Lower lobe of right lung (tissue), 2 donors: ENCODE results near the gene DOCK1. TPM values are rescaled to one million over a fixed set of nuclear protein-coding genes. Genes with fewer than 3 reads are reported as not detected.

Experiments used
- ATAC-seq, 2 donors: fragments of 200-7000 bp; cut with Tn5 transposase; one replicate each; pipeline ENCODE4 v1.9.1; 2020 to 2022; ENCODE audit warnings: mild to moderate bottlenecking in 2 of 2, moderate library complexity in 2 of 2
- DNase-seq: peaks from one replicate; pipeline ENCODE4 v3.0.0-alpha.2; 2020
- H3K27ac ChIP-seq: fragments of 200-600 bp; one replicate; pipeline ENCODE4 v1.8.0; 2022
- H3K27me3 ChIP-seq: fragments of 200-600 bp; one replicate; pipeline ENCODE4 v1.8.0; 2022; ENCODE audit warnings: low read depth
- H3K36me3 ChIP-seq: fragments of 200-600 bp; one replicate; pipeline ENCODE4 v1.8.0; 2022; ENCODE audit warnings: mild to moderate bottlenecking
- H3K4me1 ChIP-seq: fragments of 200-600 bp; one replicate; pipeline ENCODE4 v1.8.0; 2022
- H3K4me3 ChIP-seq: fragments of 200-600 bp; one replicate; pipeline ENCODE4 v1.8.0; 2022; ENCODE audit warnings: mild to moderate bottlenecking
- H3K9me3 ChIP-seq: fragments of 200-600 bp; one replicate; pipeline ENCODE4 v1.8.0; 2022
- CTCF ChIP-seq: fragments of 200-600 bp; IDR thresholded peaks from one replicate; pipeline ENCODE4 v1.8.0; 2022; ENCODE audit warnings: antibody characterized with exemption, mild to moderate bottlenecking
- intact Hi-C: fragments of 100-400 bp; cut with DNase I; formaldehyde crosslinking; loops from one replicate; pipeline ENCODE4 v1.11.0; 2022
- total RNA-seq: library from RNA; stranded (reverse); fragmentation: NEBNext Ultra II Directional; extraction: Animal tissue kit (Norgen Biotek cat#: 25700); gene quantifications from one replicate; pipeline ENCODE4 v1.2.1, GENCODE V29; 2021
- donor health status: DM: no; HTN: yes; CAD: no; lungs with severe emphysema.

The DOCK1 gene
- total RNA-seq, 1 donor from 2014 or later: 44.8 TPM

DNA sequence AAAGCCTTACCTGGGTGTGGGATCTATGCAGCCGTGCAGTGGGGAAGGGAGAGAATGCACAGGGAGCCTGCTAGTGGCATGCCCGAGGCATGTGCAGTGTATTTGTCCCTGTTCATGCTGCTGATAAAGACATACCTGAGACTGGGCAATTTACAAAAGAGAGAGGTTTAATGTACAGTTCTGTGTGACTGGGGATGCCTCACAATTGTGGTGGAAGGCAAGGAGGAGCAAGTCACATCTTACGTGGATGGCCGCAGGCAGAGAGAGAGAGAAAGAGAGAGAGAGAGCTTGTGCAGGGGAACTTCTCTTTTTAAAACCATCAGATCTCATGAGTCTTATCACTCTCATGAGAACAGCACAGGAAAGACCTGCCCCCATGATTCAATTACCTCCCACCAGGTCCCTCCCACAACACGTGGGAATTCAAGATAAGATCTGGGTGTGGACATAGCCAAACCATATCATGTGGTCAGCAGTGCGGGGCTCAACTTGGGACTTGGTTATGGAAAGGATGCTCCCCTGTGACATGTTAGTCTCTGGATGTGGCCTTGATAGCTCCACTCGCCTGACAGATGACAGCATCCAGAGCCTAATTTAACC lies 128.9 kb downstream of the DOCK1 start:
- Histone ChIP-seq H3K4me1 (no peaks in the 10 kb centered on the region), H3K36me3 (peaks cover 84% of the 10 kb centered on the region), H3K9me3 (no peaks in the 10 kb centered on the region), H3K27me3 (no peaks in the 10 kb centered on the region), H3K27ac (no peak overlapping the region), H3K4me3 (no peak overlapping the region)
- intact Hi-C loops: no loop called here
- ATAC-seq (no peak), DNase-seq (no peak)
- TF ChIP-seq CTCF: no peak

GRCh38 chr10:127034790-127035189 lies 129.6 kb downstream of the DOCK1 start:
- no peak for ATAC-seq

GRCh38 chr10:127035827-127036226 lies 130.6 kb downstream of the DOCK1 start:
- Histone ChIP-seq H3K27me3 (no peaks in the 10 kb centered on the region), H3K4me1 (no peaks in the 10 kb centered on the region), H3K27ac (no peak overlapping the region), H3K36me3 (peaks cover 85% of the 10 kb centered on the region), H3K4me3 (no peak overlapping the region), H3K9me3 (no peaks in the 10 kb centered on the region)
- TF ChIP-seq CTCF: no peak
- ATAC-seq: no peak
- no peak for DNase-seq
- intact Hi-C loops: no loop called here

More at GRCh38 chr10:127034790-127035189, 129.6 kb downstream of the DOCK1 start:
- no peak for TF ChIP-seq CTCF
- no peak for DNase-seq
- intact Hi-C loops: no loop called here
- Histone ChIP-seq H3K4me3 (no peak overlapping the region), H3K4me1 (no peaks in the 10 kb centered on the region), H3K27ac (no peak overlapping the region), H3K36me3 (peaks cover 85% of the 10 kb centered on the region), H3K9me3 (no peaks in the 10 kb centered on the region), H3K27me3 (no peaks in the 10 kb centered on the region)

DNA sequence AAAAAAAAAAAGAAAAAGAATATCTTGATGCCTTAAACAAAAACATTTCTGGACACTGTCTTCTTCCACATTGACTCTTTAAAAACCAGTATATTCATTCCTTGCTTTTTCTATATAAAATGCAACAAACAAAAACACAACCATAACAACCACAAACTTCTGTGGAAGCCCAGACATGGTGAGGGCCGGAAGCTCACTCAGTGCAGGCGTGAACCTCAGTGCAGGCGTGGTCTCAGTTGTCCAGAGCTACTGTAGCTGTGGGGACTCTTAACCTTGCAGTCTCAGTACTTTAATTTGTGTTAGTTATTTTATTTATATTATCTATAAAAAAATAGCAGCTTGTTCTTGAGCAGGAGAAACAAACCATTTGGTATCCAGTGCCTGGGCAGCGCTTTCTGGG lies 131.8 kb downstream of the DOCK1 start:
- Histone ChIP-seq H3K4me1 (no peaks in the 10 kb centered on the region), H3K4me3 (no peak overlapping the region), H3K9me3 (no peaks in the 10 kb centered on the region), H3K36me3 (peaks cover 83% of the 10 kb centered on the region), H3K27me3 (no peaks in the 10 kb centered on the region), H3K27ac (no peak overlapping the region)
- no peak for DNase-seq
- ATAC-seq: no peak
- no peak for TF ChIP-seq CTCF
- intact Hi-C loops: no loop called here

- intact Hi-C loops: no loop called here
- no peaks in the 10 kb centered on the region for H3K27me3 ChIP-seq
- H3K9me3 ChIP-seq: no peaks in the 10 kb centered on the region
- ATAC-seq: no peak
- no peak overlapping the region for H3K4me3 ChIP-seq
- no peak for DNase-seq
- peaks cover 83% of the 10 kb centered on the region for H3K36me3 ChIP-seq
- H3K27ac ChIP-seq: no peak overlapping the region
- no peaks in the 10 kb centered on the region for H3K4me1 ChIP-seq
- TF ChIP-seq CTCF: no peak
These were observed 134.2 kb downstream of the DOCK1 start for GRCh38 chr10:127039435-127039834.
